HEK293T (cell line): ENCODE results near the gene RHOB.

Source experiments
- CTCF ChIA-PET: fragments of 350-600 bp; formaldehyde crosslinking; extraction: SDS; loops from one replicate; lab custom pipeline; 2021; ENCODE audit warnings: antibody characterized with exemption, inconsistent platforms; lab: Yijun Ruan, JAX
- POLR2A ChIA-PET: fragments of 350-600 bp; formaldehyde crosslinking; extraction: SDS; loops from one replicate; lab custom pipeline; 2020; ENCODE audit warnings: antibody characterized with exemption, inconsistent platforms; lab: Yijun Ruan, JAX
- DNase-seq: peaks from one replicate; pipeline ENCODE4 v3.0.0; 2012; ENCODE audit warnings: mixed read lengths; ENCODE audit errors: extremely low spot score
- ARNT ChIP-seq: fragments of 450-650 bp; IDR thresholded peaks from 2 replicates; pipeline ENCODE4 v1.6.1; 2017; ENCODE audit warnings: mild to moderate bottlenecking
- BHLHE40 ChIP-seq: fragments of 450-650 bp; IDR thresholded peaks from 2 replicates; pipeline ENCODE4 v1.6.1; 2016; ENCODE audit warnings: mild to moderate bottlenecking, moderate library complexity, borderline replicate concordance
- CTBP1 ChIP-seq: fragments of 450-650 bp; IDR thresholded peaks from 2 replicates; pipeline ENCODE4 v1.6.1; 2016; ENCODE audit warnings: borderline replicate concordance
- ELF4 ChIP-seq: fragments of 450-650 bp; IDR thresholded peaks from 2 replicates; pipeline ENCODE4 v1.6.1; 2017; ENCODE audit warnings: antibody characterized with exemption
- FOXA1 ChIP-seq: fragments of 450-650 bp; IDR thresholded peaks from 2 replicates; pipeline ENCODE4 v1.6.1; 2016; ENCODE audit warnings: mild to moderate bottlenecking
- FOXK2 ChIP-seq: fragments of 450-650 bp; IDR thresholded peaks from 2 replicates; pipeline ENCODE4 v1.6.1; 2016; ENCODE audit warnings: mild to moderate bottlenecking
- FOXM1 ChIP-seq: fragments of 450-650 bp; IDR thresholded peaks from 2 replicates; pipeline ENCODE4 v1.6.1; 2017; ENCODE audit warnings: mild to moderate bottlenecking, borderline replicate concordance
- HDGF ChIP-seq: fragments of 450-650 bp; IDR thresholded peaks from 2 replicates; pipeline ENCODE4 v1.6.1; 2017; ENCODE audit warnings: antibody characterized with exemption, borderline replicate concordance
- L3MBTL2 ChIP-seq: fragments of 450-650 bp; conservative IDR thresholded peaks from 2 replicates; pipeline ENCODE4 v1.6.1; 2016; ENCODE audit warnings: mild to moderate bottlenecking
- LEF1 ChIP-seq: fragments of 450-650 bp; IDR thresholded peaks from 2 replicates; pipeline ENCODE4 v1.6.1; 2017; ENCODE audit warnings: mild to moderate bottlenecking, borderline replicate concordance
- NFRKB ChIP-seq: fragments of 450-650 bp; IDR thresholded peaks from 2 replicates; pipeline ENCODE4 v1.6.1; 2016; ENCODE audit warnings: mild to moderate bottlenecking, moderate library complexity
- PKNOX1 ChIP-seq: fragments of 450-650 bp; IDR thresholded peaks from 2 replicates; pipeline ENCODE4 v1.6.1; 2016
- SP1 ChIP-seq: fragments of 450-650 bp; IDR thresholded peaks from 2 replicates; pipeline ENCODE4 v1.6.1; 2017
- SUZ12 ChIP-seq: fragments of 450-650 bp; IDR thresholded peaks from 2 replicates; pipeline ENCODE4 v1.6.1; 2016; ENCODE audit warnings: mild to moderate bottlenecking
- TARDBP ChIP-seq: fragments of 450-650 bp; IDR thresholded peaks from 2 replicates; pipeline ENCODE4 v1.6.1; 2016
- ZNF384 ChIP-seq: fragments of 450-650 bp; IDR thresholded peaks from 2 replicates; pipeline ENCODE4 v1.6.1; 2016

Gene RHOB

GRCh38 chr2:20483194-20483895 is 36.5 kb downstream of the RHOB start:
- TF ChIP-seq BHLHE40 (no peak), SP1 (no peak), NFRKB (no peak), CTBP1 (no peak), FOXM1 (no peak), FOXA1 (no peak), SUZ12 (no peak), PKNOX1 (no peak), ZNF384 (no peak), LEF1 (no peak), HDGF (no peak), L3MBTL2 (no peak), ELF4 (no peak), ARNT (no peak), TARDBP (no peak)
- CTCF ChIA-PET, result no interaction called here
- DNase-seq, result no peak
- POLR2A ChIA-PET, result no interaction called here

GRCh38 chr2:20484034-20484617 is 37.3 kb downstream of the RHOB start:
- ChIA-PET POLR2A (interaction anchor here (3.3 kb wide), 1 partner anchor 37 kb away, joined by 16 read pairs; the partner anchor contains the start of gene RHOB), CTCF (interaction anchor here (1.4 kb wide), 1 partner anchor 151 kb away, joined by 5 read pairs; no protein-coding TSS in a partner anchor)
- no peak for TF ChIP-seq PKNOX1
- no peak for DNase-seq

GRCh38 chr2:20484810-20485611 is 38.1 kb downstream of the RHOB start:
- CTCF ChIA-PET, result interaction anchor here (1.4 kb wide), 1 partner anchor 150 kb away, joined by 5 read pairs; no protein-coding TSS in a partner anchor
- POLR2A ChIA-PET, result interaction anchor here (3.3 kb wide), 1 partner anchor 38 kb away, joined by 16 read pairs; the partner anchor contains the start of gene RHOB

GRCh38 chr2:20485612-20486388 is 38.9 kb downstream of the RHOB start:
- CTCF ChIA-PET, result interaction anchor here (1.0 to 1.4 kb wide), 2 partner anchors 110 to 149 kb away, joined by 3 to 5 read pairs; no protein-coding TSS in a partner anchor
- POLR2A ChIA-PET, result interaction anchor here (3.3 kb wide), 1 partner anchor 39 kb away, joined by 16 read pairs; the partner anchor contains the start of gene RHOB
- no peak for DNase-seq
- TF ChIP-seq PKNOX1 (no peak), SP1 (no peak), ARNT (no peak), BHLHE40 (no peak), FOXA1 (no peak), TARDBP (no peak), FOXM1 (no peak), LEF1 (no peak), NFRKB (no peak), ELF4 (no peak), L3MBTL2 (no peak), FOXK2 (no peak), SUZ12 (no peak), HDGF (no peak), ZNF384 (no peak), CTBP1 (no peak)

More at GRCh38 chr2:20484810-20485611, 38.1 kb downstream of the RHOB start:
- no peak for TF ChIP-seq ZNF384
- TF ChIP-seq SP1, result no peak
- TF ChIP-seq FOXA1, result no peak
- DNase-seq, result no peak

- ChIA-PET CTCF (interaction anchor here (1.0 kb wide), 1 partner anchor 109 kb away, joined by 3 read pairs; no protein-coding TSS in a partner anchor), POLR2A (interaction anchor here (3.3 kb wide), 1 partner anchor 39 kb away, joined by 16 read pairs; the partner anchor contains the start of gene RHOB)
- no peak for TF ChIP-seq PKNOX1
- no peak for TF ChIP-seq ZNF384
- no peak for TF ChIP-seq ARNT
- TF ChIP-seq ELF4, result no peak
- TF ChIP-seq FOXK2, result no peak
- no peak for TF ChIP-seq CTBP1
- no peak for TF ChIP-seq SUZ12
- no peak for TF ChIP-seq L3MBTL2
- no peak for TF ChIP-seq NFRKB
- no peak for TF ChIP-seq SP1
- TF ChIP-seq TARDBP, result no peak
- no peak for DNase-seq
Measured at GRCh38 chr2:20486571-20486970, 39.7 kb downstream of the RHOB start.
